ENCODE results near the gene KEL. TPM values are rescaled to one million over a fixed set of nuclear protein-coding genes. Genes with fewer than 3 reads are reported as not detected.

The KEL gene
- total and polyA plus RNA-seq, 2 of the 4 experiments (the other 2 are of a cell fraction) = 0.03 TPM; not detected in 1

DNA sequence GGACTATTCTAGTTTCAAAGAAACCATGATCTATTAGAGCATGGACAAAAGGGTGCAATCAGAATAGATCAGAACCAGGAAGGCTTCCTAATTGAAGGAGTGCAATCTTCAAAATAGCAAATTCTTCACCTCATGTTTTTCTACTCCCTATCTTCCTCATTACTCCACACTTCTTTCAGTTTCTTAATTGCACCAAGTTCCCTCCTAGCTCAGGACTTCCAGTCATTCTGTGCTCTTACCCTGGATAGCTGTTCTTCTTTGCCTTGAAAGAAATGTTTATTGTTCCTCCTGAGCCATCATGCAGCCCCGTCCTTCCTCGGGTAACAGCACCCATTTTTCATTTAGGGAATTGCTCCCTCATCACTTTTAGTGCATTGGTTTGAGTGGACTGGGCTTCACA is 51.7 kb downstream of the KEL start:
- Histone ChIP-seq H2BK20ac (ENCODE audit: low read depth, low read length) (no peak overlapping the region), H3K4me2 (ENCODE audit: low read depth, low read length) (no peak overlapping the region), H3K27ac (ENCODE audit: insufficient read depth, low read length) (no peak overlapping the region), H3K18ac (ENCODE audit: low read depth, low read length) (no peak overlapping the region), H4K91ac (ENCODE audit: insufficient read depth, low read depth, low read length) (no peak overlapping the region), H3K9ac (ENCODE audit: low read depth, low read length) (no peak overlapping the region), H2BK15ac (ENCODE audit: low read depth, low read length) (no peak overlapping the region), H3K4me3 (ENCODE audit: insufficient read depth, low read depth, low read length) (no peak overlapping the region), H2AK9ac (replicated peaks; ENCODE audit: low read depth, low read length, poor library complexity) (no peak overlapping the region), H2AFZ (replicated peaks; ENCODE audit: low read length, poor library complexity) (no peak overlapping the region), H3K9me1 (ENCODE audit: insufficient read depth, low read length) (no peaks in the 10 kb centered on the region), H3K56ac (ENCODE audit: extremely low read depth, insufficient read depth, low read length) (no peak overlapping the region), H3K23ac (ENCODE audit: low read depth, low read length) (no peak overlapping the region), H2BK5ac (ENCODE audit: low read depth, low read length, poor library complexity, severe bottlenecking) (no peak overlapping the region), H2BK120ac (ENCODE audit: low read depth, low read length) (no peak overlapping the region), H3K4me1 (ENCODE audit: control insufficient read depth, insufficient read depth, low read length) (no peaks in the 10 kb centered on the region), H4K8ac (ENCODE audit: low read depth in 2 of 2, low read length in 2 of 2) (no peak overlapping the region), H3K36me3 (ENCODE audit: control insufficient read depth, insufficient read depth, low read length) (no peaks in the 10 kb centered on the region), H3K27me3 (ENCODE audit: control insufficient read depth, insufficient read depth, low read length) (no peaks in the 10 kb centered on the region), H3K4ac (ENCODE audit: low read depth, low read length) (no peak overlapping the region), H4K5ac (ENCODE audit: low read depth, low read length) (no peak overlapping the region), H3K79me1 (ENCODE audit: low read depth in 1 of 2, low read length in 2 of 2) (no peaks in the 10 kb centered on the region), H4K20me1 (ENCODE audit: insufficient read depth, low read length) (no peaks in the 10 kb centered on the region), H3K14ac (replicated peaks; ENCODE audit: low read depth, low read length) (no peak overlapping the region), H3K9me3 (ENCODE audit: control insufficient read depth, insufficient read depth, low read length) (peaks cover 6% of the 10 kb centered on the region), H2AK5ac (ENCODE audit: low read depth, low read length) (no peak overlapping the region)
- in situ Hi-C loops (cut with MboI; ENCODE audit: low sequenced_read_pairs) (no loop called here), dilution Hi-C loops (cut with HindIII; ENCODE audit: low sequenced_read_pairs, unreplicated experiment) (no loop called here), intact Hi-C loops (cut with micrococcal nuclease) (no loop called here)
- ChIA-PET POLR2A (ENCODE audit: unreplicated experiment) (no interaction called here), CTCF (no interaction called here)
- no TSS peak for BruUV-seq (replicated peaks)
- ATAC-seq (ENCODE audit: low read depth) = no peak
- DNase-seq = no peak
- TF ChIP-seq CEBPB (IDR thresholded peaks at IDR 0.05; ENCODE audit: low read depth, low read length) (no peak), MAZ (IDR thresholded peaks at IDR 0.05; ENCODE audit: borderline replicate concordance, low read depth, low read length) (no peak), POLR2A (IDR thresholded peaks at IDR 0.05; ENCODE audit: low read depth, low read length) (no peak)
- no CpG with 5 or more reads among the region's 2 CpGs for WGBS, 2 experiments (ENCODE audit: extremely low coverage in 2 of 2, insufficient read length in 1 of 2)
